ENCODE data around the gene SLC12A8.

SLC12A8 gene

GRCh38 chr3:125033616-125034015 is 178.9 kb downstream of the SLC12A8 start:
- no peak overlapping the region for H3K4me3 ChIP-seq (ENCODE audit: control insufficient read depth, low read depth, low read length)
- TF ChIP-seq, protein P1, sequence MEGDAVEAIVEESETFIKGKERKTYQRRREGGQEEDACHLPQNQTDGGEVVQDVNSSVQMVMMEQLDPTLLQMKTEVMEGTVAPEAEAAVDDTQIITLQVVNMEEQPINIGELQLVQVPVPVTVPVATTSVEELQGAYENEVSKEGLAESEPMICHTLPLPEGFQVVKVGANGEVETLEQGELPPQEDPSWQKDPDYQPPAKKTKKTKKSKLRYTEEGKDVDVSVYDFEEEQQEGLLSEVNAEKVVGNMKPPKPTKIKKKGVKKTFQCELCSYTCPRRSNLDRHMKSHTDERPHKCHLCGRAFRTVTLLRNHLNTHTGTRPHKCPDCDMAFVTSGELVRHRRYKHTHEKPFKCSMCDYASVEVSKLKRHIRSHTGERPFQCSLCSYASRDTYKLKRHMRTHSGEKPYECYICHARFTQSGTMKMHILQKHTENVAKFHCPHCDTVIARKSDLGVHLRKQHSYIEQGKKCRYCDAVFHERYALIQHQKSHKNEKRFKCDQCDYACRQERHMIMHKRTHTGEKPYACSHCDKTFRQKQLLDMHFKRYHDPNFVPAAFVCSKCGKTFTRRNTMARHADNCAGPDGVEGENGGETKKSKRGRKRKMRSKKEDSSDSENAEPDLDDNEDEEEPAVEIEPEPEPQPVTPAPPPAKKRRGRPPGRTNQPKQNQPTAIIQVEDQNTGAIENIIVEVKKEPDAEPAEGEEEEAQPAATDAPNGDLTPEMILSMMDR (conservative IDR thresholded peaks at IDR 0.05; ENCODE audit: control insufficient read depth, insufficient read depth, low read depth, low read length), result no peak
- DNase-seq (ENCODE audit: low read depth), result no peak

GRCh38 chr3:125033135-125033534 is 179.4 kb downstream of the SLC12A8 start:
- TF ChIP-seq, protein P1 (conservative IDR thresholded peaks at IDR 0.05; ENCODE audit: control insufficient read depth, insufficient read depth, low read depth, low read length), result no peak
- DNase-seq (ENCODE audit: low read depth), result no peak
- no peak overlapping the region for H3K4me3 ChIP-seq (ENCODE audit: control insufficient read depth, low read depth, low read length)

- no peak for DNase-seq (ENCODE audit: low read depth)
- no peak overlapping the region for H3K4me3 ChIP-seq (ENCODE audit: control insufficient read depth, low read depth, low read length)
- TF ChIP-seq, protein P1 (conservative IDR thresholded peaks at IDR 0.05; ENCODE audit: control insufficient read depth, insufficient read depth, low read depth, low read length), result no peak
Measured at GRCh38 chr3:125032683-125033082, 179.9 kb downstream of the SLC12A8 start.

Data from fibroblast of mammary gland (primary cell).